ENCODE measurements around the gene OXT. TPM values are rescaled to one million over a fixed set of nuclear protein-coding genes. Genes with fewer than 3 reads are reported as not detected.
A peak's percentile ranks its signal among the peaks of the same experiment; 100 is the strongest.

The OXT gene
- total RNA-seq, 1 experiment from 2014 or later: not detected

- no peaks in the 10 kb centered on the region; the same call in 1 of the 2 replicates for H3K4me1 ChIP-seq (ENCODE audit: insufficient read depth, low read length)
- peaks cover 4% of the 10 kb centered on the region for H3K23me2 ChIP-seq (ENCODE audit: insufficient read length, low read depth, low read length, poor library complexity, severe bottlenecking)
- no peak overlapping the region for H3K56ac ChIP-seq (ENCODE audit: insufficient read length, low read depth, low read length)
- Mint-ChIP-seq H3K4me3 (peak overlapping the region in 1 of 2 experiments; percentile 79; a peak in 2 of 5 replicates), H3K4me1 (peaks cover 0 to 3% of the 10 kb centered on the region in 2 experiments; a peak in 1 of 4 replicates), H3K27me3 (ENCODE audit: low read depth) (peaks cover 67% of the 10 kb centered on the region), H3K27ac (no peak overlapping the region), H3K9me3 (peaks cover 2% of the 10 kb centered on the region in 2 experiments; a peak in 2 of 5 replicates), H3K36me3 (ENCODE audit: insufficient read depth in 1 of 3, low read depth in 3 of 3) (no peaks in the 10 kb centered on the region; a peak in 2 of 7 replicates)
- H2BK12ac ChIP-seq (ENCODE audit: insufficient read length, low read depth, low read length): no peak overlapping the region
- peak overlapping the region; percentile 35 for H3K4me2 ChIP-seq (ENCODE audit: insufficient read depth, insufficient read length, low read length)
- H4K91ac ChIP-seq (ENCODE audit: insufficient read length, low read depth, low read length): no peak overlapping the region
- no peak overlapping the region for H3K18ac ChIP-seq (ENCODE audit: insufficient read length, low read depth, low read length)
- no peak overlapping the region for H3K14ac ChIP-seq (ENCODE audit: insufficient read depth, low read length)
- no peaks in the 10 kb centered on the region for H3K79me2 ChIP-seq (ENCODE audit: insufficient read depth, low read length)
- no peaks in the 10 kb centered on the region for H3K79me1 ChIP-seq (ENCODE audit: insufficient read depth, low read depth, low read length, poor library complexity, severe bottlenecking)
- no peak overlapping the region for H2AK5ac ChIP-seq (ENCODE audit: insufficient read length, low read length)
- H2BK20ac ChIP-seq (ENCODE audit: low read depth, low read length, poor library complexity, severe bottlenecking): no peak overlapping the region
- no peak overlapping the region for H3K9ac ChIP-seq (ENCODE audit: extremely low read depth, insufficient read length, low read length)
- no peak for DNase-seq
- H3K27me3 ChIP-seq (ENCODE audit: insufficient read depth, low read length): peaks cover 29% of the 10 kb centered on the region
- no peak overlapping the region for H2BK15ac ChIP-seq (ENCODE audit: low read depth, low read length)
- no peaks in the 10 kb centered on the region for H3K9me3 ChIP-seq (ENCODE audit: control insufficient read depth, low read depth, low read length)
- no peak overlapping the region for H4K8ac ChIP-seq (replicated peaks; ENCODE audit: insufficient read length, low read depth, low read length)
- H2BK120ac ChIP-seq (ENCODE audit: low read depth, low read length, poor library complexity, severe bottlenecking): no peak overlapping the region
- no peak overlapping the region for H2AFZ ChIP-seq (ENCODE audit: low read length)
- no peak overlapping the region for H4K5ac ChIP-seq (ENCODE audit: insufficient read length, low read depth, low read length)
- H3K23ac ChIP-seq (ENCODE audit: insufficient read length, low read depth, low read length): no peak overlapping the region
- no peaks in the 10 kb centered on the region for H4K20me1 ChIP-seq (ENCODE audit: control insufficient read depth, insufficient read depth, insufficient read length)
- H3T11ph ChIP-seq (ENCODE audit: low read length): no peak overlapping the region
- no peak for TF ChIP-seq CTCF (conservative IDR thresholded peaks at IDR 0.05)
- no peak overlapping the region for H2BK5ac ChIP-seq (ENCODE audit: insufficient read length, low read length)
- no peak overlapping the region for H3K4ac ChIP-seq (ENCODE audit: low read depth, low read length)
- no CpG with 5 or more reads among the region's 11 CpGs for WGBS (ENCODE audit: extremely low coverage, insufficient read length, low lambda C conversion rate)
- no peak overlapping the region for H3K27ac ChIP-seq (ENCODE audit: insufficient read length, low read depth, low read length)
These were observed 10.2 kb downstream of the OXT start for GRCh38 chr20:3081641-3082040.
